Mesodermal cell (in vitro differentiated cells): ENCODE results near the gene HCFC1R1.

ENCODE experiments used
- H3K27ac ChIP-seq: 2 replicates; pipeline ENCODE4 v1.7.0; 2013; ENCODE audit warnings: mild to moderate bottlenecking, low read depth, low read length, moderate library complexity; ENCODE audit not compliant: severe bottlenecking
- H3K36me3 ChIP-seq: 2 replicates; pipeline ENCODE4 v1.7.1; 2013; ENCODE audit warnings: mild to moderate bottlenecking, low read length, moderate library complexity; ENCODE audit not compliant: control insufficient read depth, insufficient read depth
- H3K4me1 ChIP-seq: one replicate; pipeline ENCODE4 v1.7.1; 2013; ENCODE audit warnings: mild to moderate bottlenecking, low read length; ENCODE audit not compliant: insufficient read depth, control insufficient read depth, poor library complexity, severe bottlenecking
- H3K4me3 ChIP-seq: 2 replicates; pipeline ENCODE4 v1.7.0; 2013; ENCODE audit warnings: low read length, control low read depth, mild to moderate bottlenecking; ENCODE audit not compliant: insufficient read depth, poor library complexity, severe bottlenecking; ENCODE audit errors: extremely low read depth
- H3K9me3 ChIP-seq: 2 replicates; pipeline ENCODE4 v1.7.1; 2013; ENCODE audit warnings: mild to moderate bottlenecking, low read length, moderate library complexity; ENCODE audit not compliant: control insufficient read depth
- WGBS, 2 experiments: methylation state at CpG; one replicate each; pipeline ENCODE4 v1.1.5; 2013; ENCODE audit warnings: missing lambda C conversion rate in 2 of 2; ENCODE audit not compliant: insufficient coverage in 2 of 2; 5-methylcytosine and 5-hydroxymethylcytosine counted together

Gene HCFC1R1

GRCh38 chr16:3030222-3031212 lies 6.8 kb upstream of the HCFC1R1 start:
- Histone ChIP-seq H3K27ac (no peak overlapping the region), H3K9me3 (no peaks in the 10 kb centered on the region), H3K4me3 (no peak overlapping the region), H3K4me1 (peaks cover 8% of the 10 kb centered on the region), H3K36me3 (peaks cover 18% of the 10 kb centered on the region)
- WGBS, 2 experiments: 89 to 93% methylated on average over 23 to 31 of the region's 33 CpGs

GRCh38 chr16:3029491-3030221 lies 5.9 kb upstream of the HCFC1R1 start:
- H3K4me1 ChIP-seq: peaks cover 8% of the 10 kb centered on the region
- no peak overlapping the region for H3K4me3 ChIP-seq
- no peaks in the 10 kb centered on the region for H3K9me3 ChIP-seq
- peaks cover 20% of the 10 kb centered on the region for H3K36me3 ChIP-seq
- H3K27ac ChIP-seq: no peak overlapping the region
- WGBS, 2 experiments: 88 to 89% methylated on average over 57 to 59 of the region's 59 CpGs

- WGBS, 2 experiments: 70 to 75% methylated on average over 6 to 13 of the region's 15 CpGs
- Histone ChIP-seq H3K4me3 (no peak overlapping the region), H3K36me3 (peaks cover 20% of the 10 kb centered on the region), H3K9me3 (no peaks in the 10 kb centered on the region), H3K4me1 (peaks cover 8% of the 10 kb centered on the region), H3K27ac (no peak overlapping the region)
Observed at GRCh38 chr16:3028716-3029319, 5.1 kb upstream of the HCFC1R1 start.

GRCh38 chr16:3027983-3028715 lies 4.4 kb upstream of the HCFC1R1 start:
- Histone ChIP-seq H3K27ac (peak overlapping the region; percentile 23), H3K36me3 (peaks cover 24% of the 10 kb centered on the region), H3K4me3 (no peak overlapping the region), H3K4me1 (peaks cover 12% of the 10 kb centered on the region), H3K9me3 (no peaks in the 10 kb centered on the region)
- WGBS, 2 experiments: 9 to 12% methylated on average over 48 to 53 of the region's 58 CpGs

- Histone ChIP-seq H3K9me3 (no peaks in the 10 kb centered on the region), H3K36me3 (peaks cover 28% of the 10 kb centered on the region), H3K4me3 (no peak overlapping the region), H3K27ac (no peak overlapping the region), H3K4me1 (peaks cover 18% of the 10 kb centered on the region)
- 98% methylated on average over 5 of the region's 8 CpGs; no CpG with 5 or more reads in 1 of the 2 experiments for WGBS, 2 experiments
Observed at GRCh38 chr16:3027489-3027795, 3.7 kb upstream of the HCFC1R1 start.

- 95 to 98% methylated on average over 15 to 22 of the region's 24 CpGs for WGBS, 2 experiments
- H3K36me3 ChIP-seq: peaks cover 31% of the 10 kb centered on the region
- H3K9me3 ChIP-seq: no peaks in the 10 kb centered on the region
- H3K27ac ChIP-seq: no peak overlapping the region
- no peak overlapping the region for H3K4me3 ChIP-seq
- H3K4me1 ChIP-seq: peaks cover 18% of the 10 kb centered on the region
Observed at GRCh38 chr16:3026609-3027488, 3.1 kb upstream of the HCFC1R1 start.

GRCh38 chr16:3026003-3026378 lies 2.2 kb upstream of the HCFC1R1 start:
- no peaks in the 10 kb centered on the region for H3K9me3 ChIP-seq
- 93 to 95% methylated on average over 8 of the region's 8 CpGs for WGBS, 2 experiments

GRCh38 chr16:3025032-3026002 lies 1.6 kb upstream of the HCFC1R1 start:
- no peak overlapping the region for H3K4me3 ChIP-seq
- H3K4me1 ChIP-seq: peaks cover 18% of the 10 kb centered on the region
- H3K9me3 ChIP-seq: no peaks in the 10 kb centered on the region
- H3K36me3 ChIP-seq: peaks cover 36% of the 10 kb centered on the region
- H3K27ac ChIP-seq: no peak overlapping the region
- WGBS, 2 experiments: 94 to 98% methylated on average over 16 to 18 of the region's 18 CpGs

More at GRCh38 chr16:3026003-3026378, 2.2 kb upstream of the HCFC1R1 start:
- Histone ChIP-seq H3K4me3 (no peak overlapping the region), H3K4me1 (peaks cover 18% of the 10 kb centered on the region), H3K36me3 (peaks cover 36% of the 10 kb centered on the region), H3K27ac (no peak overlapping the region)

GRCh38 chr16:3023415-3023668 lies 400 bp downstream of the HCFC1R1 start:
- peak overlapping the region; percentile 100 for H3K27ac ChIP-seq
- 8 to 11% methylated on average over 3 to 4 of the region's 6 CpGs for WGBS, 2 experiments
- H3K36me3 ChIP-seq: peaks cover 36% of the 10 kb centered on the region
- H3K4me3 ChIP-seq: peak overlapping the region; percentile 73
- H3K9me3 ChIP-seq: no peaks in the 10 kb centered on the region
- peaks cover 19% of the 10 kb centered on the region for H3K4me1 ChIP-seq
